Measurements from ENCODE around the gene SLC2A5.
"Not testable (repeated sequence)": the region's sequence is repeated elsewhere in the genome, so short reads cannot be mapped to it uniquely, and the experiment has no call there.

The SLC2A5 gene

GRCh38 chr1:9004031-9004699 lies 65.3 kb downstream of the SLC2A5 start:
- DNase-seq: no peak

- not testable (repeated sequence) for DNase-seq
Observed at GRCh38 chr1:9002215-9002560, 67.2 kb downstream of the SLC2A5 start.

- DNase-seq: peak; percentile 42
Observed at GRCh38 chr1:9001534-9002214, 67.8 kb downstream of the SLC2A5 start.

GRCh38 chr1:8993962-8994675 lies 75.3 kb downstream of the SLC2A5 start:
- not testable (repeated sequence) for DNase-seq

GRCh38 chr1:8992936-8993687 lies 76.3 kb downstream of the SLC2A5 start:
- DNase-seq: no peak

- DNase-seq: no peak
Observed at GRCh38 chr1:8989821-8990220, 79.6 kb downstream of the SLC2A5 start.

- DNase-seq: no peak
Observed at GRCh38 chr1:8989061-8989460, 80.4 kb downstream of the SLC2A5 start.

GRCh38 chr1:8988618-8988967 lies 80.8 kb downstream of the SLC2A5 start:
- no peak for DNase-seq

- DNase-seq: peak; percentile 53
Observed at GRCh38 chr1:8987881-8988617, 81.4 kb downstream of the SLC2A5 start.

GRCh38 chr1:8986814-8987190 lies 82.6 kb downstream of the SLC2A5 start:
- DNase-seq: no peak

GRCh38 chr1:8985915-8986813 lies 83.3 kb downstream of the SLC2A5 start:
- no peak for DNase-seq
